ENCODE measurements around the gene NPY2R.

DNA sequence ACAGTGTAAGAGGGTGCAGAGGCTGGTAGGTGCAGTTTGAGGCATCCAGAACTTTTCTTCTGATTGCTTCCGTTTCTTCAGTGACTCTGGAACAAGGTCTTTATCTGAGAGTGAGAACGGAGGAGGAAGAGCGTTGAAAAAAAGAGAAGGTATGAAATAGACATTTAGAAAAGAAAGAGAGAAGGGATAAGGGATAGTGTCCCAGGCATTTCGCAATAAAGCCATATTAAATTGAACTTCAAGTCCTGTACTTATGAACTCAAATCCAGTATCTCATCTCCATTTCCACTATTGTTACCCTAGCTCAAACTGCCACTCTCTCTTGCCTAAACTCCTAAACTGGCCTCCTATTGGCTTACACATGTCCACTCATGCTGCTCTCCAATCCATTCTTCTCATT lies 36.7 kb downstream of the NPY2R start:
- TF ChIP-seq, protein P1, sequence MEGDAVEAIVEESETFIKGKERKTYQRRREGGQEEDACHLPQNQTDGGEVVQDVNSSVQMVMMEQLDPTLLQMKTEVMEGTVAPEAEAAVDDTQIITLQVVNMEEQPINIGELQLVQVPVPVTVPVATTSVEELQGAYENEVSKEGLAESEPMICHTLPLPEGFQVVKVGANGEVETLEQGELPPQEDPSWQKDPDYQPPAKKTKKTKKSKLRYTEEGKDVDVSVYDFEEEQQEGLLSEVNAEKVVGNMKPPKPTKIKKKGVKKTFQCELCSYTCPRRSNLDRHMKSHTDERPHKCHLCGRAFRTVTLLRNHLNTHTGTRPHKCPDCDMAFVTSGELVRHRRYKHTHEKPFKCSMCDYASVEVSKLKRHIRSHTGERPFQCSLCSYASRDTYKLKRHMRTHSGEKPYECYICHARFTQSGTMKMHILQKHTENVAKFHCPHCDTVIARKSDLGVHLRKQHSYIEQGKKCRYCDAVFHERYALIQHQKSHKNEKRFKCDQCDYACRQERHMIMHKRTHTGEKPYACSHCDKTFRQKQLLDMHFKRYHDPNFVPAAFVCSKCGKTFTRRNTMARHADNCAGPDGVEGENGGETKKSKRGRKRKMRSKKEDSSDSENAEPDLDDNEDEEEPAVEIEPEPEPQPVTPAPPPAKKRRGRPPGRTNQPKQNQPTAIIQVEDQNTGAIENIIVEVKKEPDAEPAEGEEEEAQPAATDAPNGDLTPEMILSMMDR (IDR thresholded peaks at IDR 0.05; ENCODE audit: insufficient read depth, low read length, poor library complexity, severe bottlenecking): no peak
- TF ChIP-seq EZH2phosphoT487 (conservative IDR thresholded peaks at IDR 0.05; ENCODE audit: low read length): no peak
